Astrocyte (in vitro differentiated cells and primary cell): Measurements from ENCODE around the gene NAAA. TPM values are rescaled to one million over a fixed set of nuclear protein-coding genes. Genes with fewer than 3 reads are reported as not detected.
"Not testable (repeated sequence)": the region's sequence is repeated elsewhere in the genome, so short reads cannot be mapped to it uniquely, and the experiment has no call there.

Experiments used
- DNase-seq: peaks from one replicate; pipeline ENCODE4 v3.0.0-alpha.2; 2010; ENCODE audit warnings: low read depth
- FAIRE-seq: peaks from 2 replicates; lab custom pipeline; 2011; peaks lifted over from hg19 to GRCh38; lab: Jason Lieb, UNC
- H2AFZ ChIP-seq: 2 replicates; pipeline ENCODE4 v1.6.0; 2012; ENCODE audit warnings: low read depth, low read length, inconsistent platforms
- H3K27ac ChIP-seq: 2 replicates; pipeline ENCODE4 v1.5.1; 2011; ENCODE audit warnings: low read depth, low read length, inconsistent platforms
- H3K27me3 ChIP-seq: 2 replicates; pipeline ENCODE4 v1.6.0; 2011; ENCODE audit warnings: low read length, inconsistent platforms; ENCODE audit not compliant: insufficient read depth
- H3K36me3 ChIP-seq: 2 replicates; pipeline ENCODE4 v1.5.1; 2011; ENCODE audit warnings: low read length, inconsistent platforms; ENCODE audit not compliant: insufficient read depth
- H3K4me1 ChIP-seq: 2 replicates; pipeline ENCODE4 v1.5.1; 2011; ENCODE audit warnings: low read length, inconsistent platforms; ENCODE audit not compliant: insufficient read depth
- H3K4me2 ChIP-seq: 2 replicates; pipeline ENCODE4 v1.6.0; 2012; ENCODE audit warnings: low read length, inconsistent platforms
- H3K4me3 ChIP-seq: 2 replicates; pipeline ENCODE4 v1.5.1; 2011; ENCODE audit warnings: low read depth, mild to moderate bottlenecking, low read length, inconsistent platforms; ENCODE audit not compliant: insufficient read depth
- H3K79me2 ChIP-seq: 2 replicates; pipeline ENCODE4 v1.6.0; 2012; ENCODE audit warnings: mild to moderate bottlenecking, low read length, inconsistent platforms; ENCODE audit not compliant: insufficient read depth
- H3K9ac ChIP-seq: 2 replicates; pipeline ENCODE4 v1.6.0; 2012; ENCODE audit warnings: mild to moderate bottlenecking, low read length, inconsistent platforms
- H3K9me3 ChIP-seq: 2 replicates; pipeline ENCODE4 v1.5.1; 2012; ENCODE audit warnings: low read depth, mild to moderate bottlenecking, low read length, inconsistent platforms; ENCODE audit not compliant: insufficient read depth
- H4K20me1 ChIP-seq: 2 replicates; pipeline ENCODE4 v1.6.0; 2012; ENCODE audit warnings: low read length, inconsistent platforms; ENCODE audit not compliant: insufficient read depth
- H3K27ac Mint-ChIP-seq: one replicate; pipeline ENCODE4 v1.8.0; 2021; ENCODE audit warnings: mild to moderate bottlenecking, mixed read lengths; ENCODE audit not compliant: unreplicated experiment
- H3K27me3 Mint-ChIP-seq: one replicate; pipeline ENCODE4 v1.8.0; 2021; ENCODE audit warnings: low read depth, mixed read lengths; ENCODE audit not compliant: unreplicated experiment
- H3K36me3 Mint-ChIP-seq: one replicate; pipeline ENCODE4 v1.8.0; 2021; ENCODE audit warnings: low read depth, mixed read lengths; ENCODE audit not compliant: unreplicated experiment
- H3K4me1 Mint-ChIP-seq: one replicate; pipeline ENCODE4 v1.8.0; 2021; ENCODE audit warnings: low read depth, mixed read lengths; ENCODE audit not compliant: unreplicated experiment
- H3K4me3 Mint-ChIP-seq: one replicate; pipeline ENCODE4 v1.8.0; 2021; ENCODE audit warnings: mild to moderate bottlenecking, moderate library complexity, mixed read lengths; ENCODE audit not compliant: unreplicated experiment
- H3K9me3 Mint-ChIP-seq: one replicate; pipeline ENCODE4 v1.8.0; 2021; ENCODE audit warnings: mild to moderate bottlenecking, mixed read lengths; ENCODE audit not compliant: unreplicated experiment
- CTCF ChIP-seq: IDR thresholded peaks from 2 replicates; pipeline ENCODE4 v1.5.1; 2011; ENCODE audit warnings: low read depth, mild to moderate bottlenecking, inconsistent platforms, low read length, moderate library complexity; ENCODE audit not compliant: insufficient read depth
- EZH2 ChIP-seq: IDR thresholded peaks from 2 replicates; pipeline ENCODE4 v1.6.1; 2012; ENCODE audit warnings: mild to moderate bottlenecking, low read length, inconsistent platforms; ENCODE audit not compliant: insufficient read depth
- total RNA-seq: library from RNA; stranded (reverse); gene quantifications from 2 replicates; pipeline ENCODE4 v1.2.1, GENCODE V29; 2021

Gene NAAA
- total RNA-seq, 1 donor from 2014 or later, result 13.5 TPM

GRCh38 chr4:75935628-75936027 is 5.2 kb downstream of the NAAA start:
- H3K79me2 ChIP-seq, result no peaks in the 10 kb centered on the region
- Mint-ChIP-seq H3K27me3 (no peaks in the 10 kb centered on the region), H3K4me1 (no peaks in the 10 kb centered on the region), H3K27ac (no peak overlapping the region), H3K36me3 (peaks cover 9% of the 10 kb centered on the region), H3K4me3 (no peak overlapping the region), H3K9me3 (no peaks in the 10 kb centered on the region)
- no peak for DNase-seq
- no peak overlapping the region for H3K4me3 ChIP-seq
- H2AFZ ChIP-seq, result no peak overlapping the region
- H3K36me3 ChIP-seq, result peaks cover 4% of the 10 kb centered on the region
- H3K9ac ChIP-seq, result no peak overlapping the region
- no peak for TF ChIP-seq EZH2
- no peak for TF ChIP-seq CTCF
- no peaks in the 10 kb centered on the region for H3K27me3 ChIP-seq
- H3K27ac ChIP-seq, result no peak overlapping the region
- no peaks in the 10 kb centered on the region for H4K20me1 ChIP-seq
- no peak overlapping the region for H3K4me2 ChIP-seq
- H3K9me3 ChIP-seq, result no peaks in the 10 kb centered on the region
- FAIRE-seq, result no peak
- H3K4me1 ChIP-seq, result no peaks in the 10 kb centered on the region

GRCh38 chr4:75930152-75930551 is 10.7 kb downstream of the NAAA start:
- Mint-ChIP-seq H3K27ac (no peak overlapping the region), H3K36me3 (peaks cover 17% of the 10 kb centered on the region), H3K27me3 (no peaks in the 10 kb centered on the region), H3K9me3 (no peaks in the 10 kb centered on the region), H3K4me1 (no peaks in the 10 kb centered on the region), H3K4me3 (no peak overlapping the region)
- Histone ChIP-seq H3K27me3 (no peaks in the 10 kb centered on the region), H3K4me3 (no peak overlapping the region), H3K9ac (no peak overlapping the region), H3K79me2 (no peaks in the 10 kb centered on the region), H3K4me2 (no peak overlapping the region), H3K27ac (no peak overlapping the region), H3K4me1 (no peaks in the 10 kb centered on the region), H2AFZ (no peak overlapping the region), H3K36me3 (peaks cover 4% of the 10 kb centered on the region), H4K20me1 (no peaks in the 10 kb centered on the region), H3K9me3 (no peaks in the 10 kb centered on the region)
- DNase-seq, result no peak
- FAIRE-seq, result no peak
- TF ChIP-seq CTCF (no peak), EZH2 (no peak)

- not testable (repeated sequence) for H3K4me3 ChIP-seq, H3K4me1 Mint-ChIP-seq, H3K9ac ChIP-seq, H3K27me3 ChIP-seq, H3K79me2 ChIP-seq, H3K27me3 Mint-ChIP-seq, H4K20me1 ChIP-seq, H3K9me3 ChIP-seq, H3K9me3 Mint-ChIP-seq, H3K27ac ChIP-seq, DNase-seq, H3K4me2 ChIP-seq, FAIRE-seq, H3K27ac Mint-ChIP-seq, H3K4me1 ChIP-seq, H2AFZ ChIP-seq, H3K4me3 Mint-ChIP-seq, H3K36me3 ChIP-seq
- H3K36me3 Mint-ChIP-seq, result peaks cover 40% of the 10 kb centered on the region
Observed at GRCh38 chr4:75924916-75925315, 15.9 kb downstream of the NAAA start.
